Ramos (cell line): ENCODE results near the gene ARHGEF28.

Source experiments
- in situ Hi-C: fragments of 300-500 bp; cut with MboI; formaldehyde crosslinking; loops from one replicate; pipeline ENCODE4 v1.14.3; 2022; ENCODE audit warnings: low sequenced_read_pairs; ENCODE audit not compliant: unreplicated experiment

Gene ARHGEF28

DNA sequence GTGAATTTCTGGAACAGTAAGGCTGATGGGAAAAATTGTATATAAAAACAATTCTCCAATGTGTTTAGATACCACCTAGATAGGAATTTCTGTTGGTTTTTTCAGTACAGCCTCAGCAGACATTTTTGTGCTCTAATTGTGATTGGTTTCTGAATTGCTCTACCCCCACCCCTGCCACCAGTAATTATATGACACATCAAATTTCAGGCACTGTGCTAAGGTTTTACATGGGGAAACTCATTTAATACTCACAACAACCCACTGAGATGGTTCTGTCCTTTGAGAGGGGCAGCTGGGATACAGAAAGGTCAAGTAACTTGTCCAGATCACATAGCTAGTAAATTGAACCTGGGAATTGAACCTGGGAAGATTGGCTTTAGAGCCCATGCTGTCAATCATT lies 288.0 kb downstream of the ARHGEF28 start:
- in situ Hi-C loops = loop anchor here (25.0 kb wide), 1 partner anchor 998 kb away; no protein-coding TSS in a partner anchor

DNA sequence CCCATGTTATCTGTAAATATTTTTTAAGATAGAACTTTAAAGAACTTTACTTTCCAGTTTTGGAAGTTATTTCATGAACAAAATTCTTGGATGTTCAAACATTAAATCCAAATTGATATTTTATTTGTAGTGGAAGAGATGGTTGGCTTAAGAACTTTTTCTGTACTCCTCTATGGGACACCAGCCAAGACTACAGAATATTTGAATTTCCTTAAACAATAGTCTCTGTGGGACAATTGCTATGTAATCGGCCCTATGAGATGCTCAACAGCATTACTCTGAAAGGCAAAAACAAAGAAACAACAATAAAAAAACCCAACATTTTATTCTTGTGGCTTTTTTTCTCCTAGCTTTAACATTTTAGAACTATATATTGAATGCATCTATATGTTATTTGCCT lies 289.3 kb downstream of the ARHGEF28 start:
- in situ Hi-C loops = loop anchor here (25.0 kb wide), 1 partner anchor 997 kb away; no protein-coding TSS in a partner anchor

DNA sequence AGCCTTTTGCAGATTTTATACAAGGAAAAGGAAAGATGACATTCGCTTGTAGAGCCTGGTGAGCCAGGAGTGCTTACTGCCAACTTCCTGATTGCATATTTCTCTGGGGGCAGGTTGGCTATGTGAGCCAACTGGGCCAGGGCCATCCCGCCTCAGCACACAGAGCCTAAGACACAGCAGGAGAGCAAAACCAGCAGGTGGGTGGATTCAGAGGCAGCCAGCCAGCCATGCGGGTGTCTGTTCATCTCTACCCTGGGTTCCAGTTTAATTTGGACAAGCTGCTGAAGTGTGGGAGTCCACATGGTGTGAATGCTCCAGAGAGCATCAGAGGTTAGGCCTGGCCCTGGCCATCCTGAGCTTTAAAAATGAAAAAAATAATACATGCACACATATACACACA lies 291.4 kb downstream of the ARHGEF28 start:
- in situ Hi-C loops = loop anchor here (25.0 kb wide), 1 partner anchor 995 kb away; no protein-coding TSS in a partner anchor

DNA sequence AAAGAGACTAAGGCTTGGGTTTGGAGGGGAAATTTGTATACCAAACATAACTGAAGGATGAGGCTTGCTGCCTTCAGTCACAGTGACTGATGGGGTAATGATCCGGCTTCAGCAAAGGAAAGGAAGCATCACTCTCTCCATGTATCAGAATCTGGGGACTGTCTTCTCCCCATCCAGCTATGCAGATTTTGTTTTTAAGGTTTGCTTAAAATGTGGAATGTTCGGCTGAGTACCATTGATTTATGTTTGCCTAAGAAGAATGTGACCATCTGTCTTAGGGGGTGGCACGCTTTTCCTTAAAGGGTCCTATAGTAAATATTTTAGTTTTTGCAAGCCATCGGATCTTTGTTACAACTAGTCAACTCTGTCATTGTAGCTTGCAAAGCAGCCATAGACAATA lies 291.9 kb downstream of the ARHGEF28 start:
- in situ Hi-C loops = loop anchor here (25.0 kb wide), 1 partner anchor 994 kb away; no protein-coding TSS in a partner anchor

DNA sequence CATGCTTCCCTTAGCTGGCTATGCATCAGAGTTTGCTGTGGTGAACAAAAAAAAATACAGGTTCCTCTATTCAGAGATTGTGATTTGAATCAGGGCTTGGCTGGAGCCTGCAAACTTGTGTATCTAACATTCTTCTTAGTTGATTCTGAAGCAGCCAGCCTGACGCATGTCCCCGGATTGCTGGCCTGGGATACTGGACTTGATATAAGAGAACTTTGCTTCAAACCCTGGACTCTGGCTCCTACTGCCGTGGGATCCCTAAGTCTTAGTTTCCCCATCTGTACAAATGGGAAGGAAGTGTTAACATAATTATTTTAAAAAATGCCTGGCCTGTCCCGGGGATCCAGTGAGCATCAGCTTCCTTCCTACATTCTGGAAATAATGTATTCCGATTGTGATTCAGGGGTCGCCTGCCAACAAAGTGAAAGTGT lies 292.8 kb downstream of the ARHGEF28 start:
- in situ Hi-C loops = loop anchor here (25.0 kb wide), 1 partner anchor 993 kb away; no protein-coding TSS in a partner anchor

DNA sequence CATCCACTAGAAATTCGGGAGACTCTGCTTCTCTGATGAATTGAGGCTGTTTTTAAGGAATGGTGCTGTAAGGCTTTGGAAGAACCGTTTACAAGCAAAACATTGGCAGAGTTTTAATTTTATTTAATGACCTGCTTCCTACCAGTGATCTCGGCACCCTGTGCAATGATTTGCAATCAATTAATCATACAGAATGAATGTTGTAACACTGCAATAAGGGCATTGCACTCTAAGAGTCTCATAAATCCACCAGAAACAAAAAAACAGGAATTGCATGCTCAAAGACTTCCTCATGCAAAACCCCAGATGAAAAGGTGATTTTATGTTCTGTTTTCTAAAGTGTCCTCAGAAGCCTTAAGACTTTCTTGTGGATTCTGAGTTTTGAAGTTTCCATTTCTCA lies 295.7 kb downstream of the ARHGEF28 start:
- in situ Hi-C loops = loop anchor here (25.0 kb wide), 1 partner anchor 991 kb away; no protein-coding TSS in a partner anchor

DNA sequence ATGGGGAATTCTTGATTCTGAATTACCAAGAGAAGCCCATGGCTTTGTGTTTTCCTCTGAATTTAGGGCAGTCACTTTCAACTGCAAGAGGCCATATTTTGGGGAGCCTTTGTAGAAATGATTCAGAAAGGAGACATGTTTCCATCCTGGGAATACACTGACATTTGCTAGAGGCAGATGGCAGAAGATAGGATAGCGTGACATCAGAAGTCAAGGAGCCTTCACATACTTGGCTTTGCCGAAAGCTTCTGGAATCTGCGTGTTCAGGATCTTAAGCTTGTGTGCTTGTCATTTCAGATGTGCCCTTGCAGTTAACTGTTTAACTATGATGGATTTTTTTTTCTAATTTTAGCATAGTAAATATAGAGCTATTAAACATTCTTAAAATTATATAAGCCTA lies 296.2 kb downstream of the ARHGEF28 start:
- in situ Hi-C loops = loop anchor here (25.0 kb wide), 1 partner anchor 990 kb away; no protein-coding TSS in a partner anchor

DNA sequence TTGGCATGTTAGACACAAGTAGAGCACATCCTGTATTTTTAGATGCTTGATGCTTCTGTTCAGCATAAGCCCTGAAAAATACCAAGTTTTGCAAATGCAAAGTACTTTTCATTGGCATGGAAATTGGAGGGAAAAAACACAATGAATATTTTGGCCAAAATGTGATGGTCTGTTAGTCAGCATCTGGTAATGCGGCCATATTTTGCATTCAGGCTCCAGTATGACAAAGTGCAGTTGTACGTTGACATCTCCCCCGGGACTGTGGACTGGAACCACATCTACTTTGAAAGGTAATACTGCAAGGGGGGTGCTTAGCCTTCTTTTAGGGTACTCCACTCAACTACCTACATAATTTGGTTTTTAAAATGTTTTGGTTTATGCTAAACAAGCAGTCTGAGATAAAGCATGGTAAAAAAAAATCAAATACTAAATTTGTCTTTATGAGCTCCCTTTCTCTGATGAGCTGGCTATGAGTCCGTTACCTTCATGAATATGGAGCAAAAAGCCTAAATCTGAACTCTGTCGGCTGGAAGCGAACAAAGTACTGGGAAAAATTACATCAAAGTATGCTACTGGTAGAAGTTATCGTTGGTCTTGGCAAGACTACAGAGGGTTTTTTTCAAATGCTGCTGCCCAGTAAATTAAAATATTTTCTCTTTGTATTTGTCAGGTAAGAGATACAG lies 297.0 kb downstream of the ARHGEF28 start:
- in situ Hi-C loops = loop anchor here (25.0 kb wide), 1 partner anchor 989 kb away; no protein-coding TSS in a partner anchor

GRCh38 chr5:73928476-73929070 lies 302.6 kb downstream of the ARHGEF28 start:
- in situ Hi-C loops = no loop called here

DNA sequence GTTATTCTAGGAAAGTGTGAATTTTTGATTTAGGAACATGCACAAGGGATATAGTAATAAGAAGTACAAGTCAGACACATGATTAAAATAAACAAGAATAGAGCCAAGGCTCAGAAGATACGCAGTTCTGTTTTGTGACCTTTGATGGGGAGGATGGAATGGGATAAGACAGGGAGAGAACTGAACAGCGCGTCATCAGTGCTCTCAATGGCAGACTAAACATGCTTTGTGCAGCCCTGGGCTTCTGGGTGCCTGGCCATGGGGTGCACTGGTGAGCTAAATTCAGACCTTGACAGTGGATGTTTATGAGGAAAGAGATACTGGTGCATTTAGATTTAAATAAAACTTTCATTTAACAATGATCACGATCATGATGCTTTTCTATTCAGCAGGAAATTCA lies 309.7 kb downstream of the ARHGEF28 start:
- in situ Hi-C loops = no loop called here

DNA sequence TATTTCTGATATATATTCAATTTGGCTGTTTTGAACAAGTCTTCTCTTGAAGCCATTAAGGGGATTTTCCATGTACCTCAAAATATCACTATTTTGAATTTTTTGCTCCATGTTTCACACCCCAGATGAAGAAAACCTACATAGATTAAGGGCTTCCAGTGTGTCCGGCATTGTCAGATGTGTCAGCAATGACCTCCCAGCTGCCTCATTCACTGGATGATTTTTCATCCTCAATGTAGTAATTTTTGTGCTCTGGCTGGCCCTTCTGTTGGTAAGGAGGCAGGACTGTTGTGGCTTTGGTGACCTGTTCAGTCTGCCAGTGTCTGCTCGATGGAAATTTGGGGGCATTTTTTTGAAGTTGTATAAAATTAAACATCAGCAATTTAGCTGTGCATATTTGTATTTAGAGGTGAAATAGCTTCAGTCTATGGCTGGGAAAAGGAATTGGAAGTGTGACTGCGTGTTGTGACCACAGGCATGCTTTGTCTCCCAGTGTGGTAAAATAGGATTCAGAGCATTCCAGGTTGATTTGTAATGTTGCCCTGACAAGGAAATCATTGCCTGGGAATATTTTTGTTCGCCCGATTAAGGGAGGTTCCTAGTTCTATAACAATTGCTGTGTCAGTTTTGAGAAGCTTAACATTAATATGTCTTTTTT lies 312.4 kb downstream of the ARHGEF28 start:
- in situ Hi-C loops = no loop called here

DNA sequence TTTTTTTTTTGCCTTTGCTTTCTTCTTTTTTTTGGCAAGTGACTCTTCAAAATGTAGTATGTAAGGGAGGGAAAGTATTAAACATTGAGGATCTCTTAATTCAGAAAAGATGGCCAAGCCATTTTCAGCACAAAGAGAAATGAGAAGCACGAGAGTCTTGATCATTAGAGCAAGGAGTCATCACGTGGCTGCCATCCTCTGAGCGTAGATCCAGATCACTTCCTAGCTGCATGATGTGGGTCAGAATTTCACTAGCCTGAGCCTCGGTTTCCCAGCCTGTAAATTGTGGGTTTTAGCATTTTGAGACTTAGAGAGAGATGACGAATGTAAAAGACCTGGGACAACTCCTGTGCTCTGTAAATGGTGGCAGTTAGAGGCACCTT lies 312.9 kb downstream of the ARHGEF28 start:
- in situ Hi-C loops = no loop called here

DNA sequence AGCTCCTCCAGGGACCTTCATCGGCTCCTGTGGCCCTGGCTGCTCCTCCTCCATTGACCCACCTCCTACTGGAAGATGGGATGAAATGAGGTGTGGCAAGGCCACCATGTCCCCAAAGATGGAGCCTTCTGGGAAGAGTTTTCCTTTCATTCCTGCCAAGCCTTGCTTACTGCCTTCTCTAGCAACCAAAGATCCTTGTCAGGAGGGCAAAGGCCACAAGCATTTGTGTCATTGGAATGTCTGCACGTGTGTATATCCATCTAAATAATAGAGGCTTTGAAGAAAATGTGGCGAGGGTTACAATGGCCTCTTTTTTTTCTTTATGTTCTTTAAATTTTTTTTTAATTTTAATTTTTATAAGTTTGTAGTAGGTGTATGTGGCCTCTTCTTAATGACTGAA lies 313.6 kb downstream of the ARHGEF28 start:
- in situ Hi-C loops = no loop called here

GRCh38 chr5:73940026-73940425 lies 314.0 kb downstream of the ARHGEF28 start:
- in situ Hi-C loops = no loop called here

DNA sequence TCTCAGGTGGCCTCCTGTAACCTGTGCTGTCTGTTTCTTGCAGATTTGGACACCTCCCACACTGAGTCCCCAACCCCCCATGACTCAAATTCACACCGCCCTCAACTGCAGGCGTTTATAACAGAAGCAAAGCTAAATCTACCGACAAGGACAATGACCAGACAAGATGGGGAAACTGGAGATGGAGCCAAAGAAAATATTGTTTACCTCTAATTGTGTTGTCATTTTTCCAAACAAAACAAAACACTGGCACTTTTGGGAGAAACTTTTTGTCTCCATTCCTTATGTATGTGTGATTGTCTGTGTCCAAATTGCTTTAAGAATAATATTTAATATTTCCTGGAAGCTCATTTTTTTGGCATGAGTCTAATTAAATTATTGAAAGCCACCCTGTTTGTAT lies 314.8 kb downstream of the ARHGEF28 start:
- in situ Hi-C loops = no loop called here

DNA sequence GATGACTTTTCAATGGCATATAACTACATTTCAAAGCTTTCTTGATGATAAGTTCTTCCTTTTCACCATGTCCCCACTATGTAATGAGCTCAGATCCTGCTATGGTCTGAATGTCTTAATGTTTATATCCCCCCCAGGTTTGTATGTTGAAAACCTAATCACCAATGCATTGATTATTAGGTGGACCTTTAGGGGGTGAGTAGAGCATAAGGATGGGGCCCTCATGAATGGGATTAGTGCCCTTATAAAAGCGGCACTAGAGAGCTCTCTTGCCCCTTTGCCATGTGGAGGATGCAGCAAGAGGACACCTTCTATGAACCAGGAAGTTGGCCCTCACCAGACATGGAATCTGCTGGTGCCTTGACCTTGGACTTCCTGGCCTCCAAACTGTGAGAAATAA lies 316.8 kb downstream of the ARHGEF28 start:
- in situ Hi-C loops = no loop called here

- in situ Hi-C loops = no loop called here
Measured at GRCh38 chr5:73943397-73943796, 317.4 kb downstream of the ARHGEF28 start.

DNA sequence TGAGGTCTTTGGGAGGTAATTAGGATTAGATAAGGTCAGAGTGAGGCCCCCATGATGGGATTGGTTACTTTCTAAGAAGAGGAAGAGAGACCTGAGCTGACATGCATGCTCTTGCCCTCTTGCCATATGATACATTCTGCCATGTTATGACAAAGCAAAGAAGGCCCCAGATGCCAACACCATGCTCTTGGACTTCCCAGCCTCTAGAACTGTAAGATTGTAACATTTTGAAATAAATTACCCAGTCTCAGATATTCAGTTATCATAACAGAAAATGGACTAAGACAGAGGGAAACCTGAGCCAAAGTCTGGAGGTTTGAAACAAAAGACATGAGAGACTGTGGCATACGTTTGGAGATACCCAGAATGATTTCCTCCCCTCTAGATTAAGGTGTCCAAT lies 318.6 kb downstream of the ARHGEF28 start:
- in situ Hi-C loops = no loop called here

GRCh38 chr5:73945505-73945904 lies 319.5 kb downstream of the ARHGEF28 start:
- in situ Hi-C loops = no loop called here

DNA sequence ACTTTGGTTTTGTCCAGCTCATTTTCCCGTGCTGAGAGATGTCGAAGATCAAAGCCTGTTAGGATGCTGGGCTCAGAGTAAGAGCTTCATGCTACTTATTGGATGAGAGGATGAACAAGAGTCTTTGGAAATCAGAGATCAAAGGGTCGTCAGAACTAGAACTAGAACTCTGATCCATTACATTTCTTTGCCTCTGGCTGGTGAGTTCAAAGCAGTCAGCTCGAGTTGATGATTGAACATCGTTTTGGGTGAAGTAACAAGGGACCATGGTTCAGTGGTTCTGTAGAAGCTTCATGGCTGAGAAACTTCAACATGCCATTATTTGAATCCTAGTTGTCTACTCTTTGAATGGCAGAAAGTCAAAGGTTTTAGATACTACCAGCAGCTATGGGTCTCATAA lies 320.3 kb downstream of the ARHGEF28 start:
- in situ Hi-C loops = no loop called here
